GM23338 (cell line): Measurements from ENCODE around the gene MNDA. TPM values are rescaled to one million over a fixed set of nuclear protein-coding genes. Genes with fewer than 3 reads are reported as not detected.

Experiments
- ATAC-seq: fragments of 200-7000 bp; cut with Tn5 transposase; 3 replicates; pipeline ENCODE4 v1.9.1; 2020
- DNase-seq: peaks from one replicate; pipeline ENCODE4 v3.0.0-alpha.2; 2015; ENCODE audit warnings: low spot score
- H2AFZ ChIP-seq: fragments of 200-600 bp; sonication (generic); 2 replicates; pipeline ENCODE4 v1.8.0; 2016; ENCODE audit warnings: antibody characterized with exemption, mild to moderate bottlenecking, moderate library complexity
- H3F3A ChIP-seq: fragments of 200-600 bp; sonication (generic); replicated peaks from 2 replicates; pipeline ENCODE4 v1.8.0; 2017; ENCODE audit warnings: antibody characterized with exemption, mixed run types, low read depth
- H3K27ac ChIP-seq: fragments of 200-600 bp; sonication (generic); 2 replicates; pipeline ENCODE4 v1.6.1; 2016; ENCODE audit warnings: low read depth
- H3K27me3 ChIP-seq: fragments of 200-600 bp; sonication (generic); 2 replicates; pipeline ENCODE4 v1.8.0; 2016; ENCODE audit warnings: mild to moderate bottlenecking, mixed run types, moderate library complexity; ENCODE audit not compliant: insufficient read depth
- H3K36me3 ChIP-seq: fragments of 200-600 bp; sonication (generic); 2 replicates; pipeline ENCODE4 v1.8.0; 2016; ENCODE audit warnings: mild to moderate bottlenecking; ENCODE audit not compliant: insufficient read depth
- H3K4me1 ChIP-seq: fragments of 200-600 bp; sonication (generic); 2 replicates; pipeline ENCODE4 v1.8.0; 2016; ENCODE audit warnings: mild to moderate bottlenecking, moderate library complexity; ENCODE audit not compliant: insufficient read depth
- H3K4me2 ChIP-seq: fragments of 200-600 bp; sonication (generic); 2 replicates; pipeline ENCODE4 v1.7.1; 2017; ENCODE audit warnings: mixed run types
- H3K4me3 ChIP-seq: fragments of 200-600 bp; sonication (generic); 2 replicates; pipeline ENCODE4 v1.6.1; 2016; ENCODE audit warnings: mixed run types
- H3K79me2 ChIP-seq: fragments of 200-600 bp; sonication (generic); replicated peaks from 2 replicates; pipeline ENCODE4 v1.8.0; 2017; ENCODE audit warnings: mild to moderate bottlenecking; ENCODE audit not compliant: insufficient read depth
- H3K9me2 ChIP-seq: fragments of 200-600 bp; sonication (generic); 2 replicates; pipeline ENCODE4 v1.8.0; 2017; ENCODE audit not compliant: insufficient read depth
- H4K20me1 ChIP-seq: fragments of 200-600 bp; sonication (generic); replicated peaks from 2 replicates; pipeline ENCODE4 v1.8.0; 2017; ENCODE audit warnings: mild to moderate bottlenecking; ENCODE audit not compliant: insufficient read depth
- H3K27ac Mint-ChIP-seq: 2 replicates; pipeline ENCODE4 v1.8.0; 2020; ENCODE audit warnings: inconsistent platforms, mild to moderate bottlenecking, moderate library complexity, mixed read lengths
- H3K27me3 Mint-ChIP-seq: 3 replicates; pipeline ENCODE4 v1.8.0; 2022; ENCODE audit warnings: low read depth, mild to moderate bottlenecking, moderate library complexity, mixed read lengths, inconsistent platforms; ENCODE audit not compliant: insufficient read depth, poor library complexity
- H3K36me3 Mint-ChIP-seq: 3 replicates; pipeline ENCODE4 v1.8.0; 2021; ENCODE audit warnings: low read depth, mild to moderate bottlenecking, inconsistent platforms, moderate library complexity, mixed read lengths
- H3K4me1 Mint-ChIP-seq: 3 replicates; pipeline ENCODE4 v1.8.0; 2020; ENCODE audit warnings: mild to moderate bottlenecking, inconsistent platforms, mixed read lengths
- H3K4me3 Mint-ChIP-seq: 3 replicates; pipeline ENCODE4 v1.8.0; 2021; ENCODE audit warnings: moderate library complexity, mild to moderate bottlenecking, inconsistent platforms, mixed read lengths
- H3K9me3 Mint-ChIP-seq: 3 replicates; pipeline ENCODE4 v1.8.0; 2020; ENCODE audit warnings: moderate library complexity, mild to moderate bottlenecking, inconsistent platforms, mixed read lengths
- CREB1 ChIP-seq: fragments of 250-450 bp; sonication (Bioruptor Pico); IDR thresholded peaks from 2 replicates; pipeline ENCODE4 v1.5.0; 2020; ENCODE audit warnings: low read depth, mild to moderate bottlenecking, moderate library complexity
- EZH2 ChIP-seq: fragments of 200-600 bp; sonication (generic); IDR thresholded peaks from one replicate; pipeline ENCODE4 v1.8.0; 2017; ENCODE audit warnings: antibody characterized with exemption, mild to moderate bottlenecking, low read depth; ENCODE audit not compliant: unreplicated experiment
- EZH2phosphoT487 ChIP-seq: fragments of 200-600 bp; sonication (generic); IDR thresholded peaks from one replicate; pipeline ENCODE4 v1.8.1; 2018; ENCODE audit warnings: antibody characterized with exemption; ENCODE audit not compliant: unreplicated experiment
- JUNB ChIP-seq: IDR thresholded peaks from one replicate; pipeline ENCODE4 v1.6.1; 2016; ENCODE audit warnings: antibody characterized with exemption; ENCODE audit not compliant: unreplicated experiment
- NANOG ChIP-seq: IDR thresholded peaks from 2 replicates; pipeline ENCODE4 v1.6.1; 2016; ENCODE audit warnings: antibody characterized with exemption, borderline replicate concordance
- POLR2AphosphoS5 ChIP-seq: IDR thresholded peaks from 2 replicates; pipeline ENCODE4 v1.6.1; 2016; ENCODE audit warnings: antibody characterized with exemption, low read depth
- STAT1 ChIP-seq: IDR thresholded peaks from one replicate; pipeline ENCODE4 v1.6.1; 2016; ENCODE audit warnings: antibody characterized with exemption; ENCODE audit not compliant: unreplicated experiment
- ZNF114 ChIP-seq: fragments of 250-450 bp; sonication (Bioruptor Pico); IDR thresholded peaks from 2 replicates; pipeline ENCODE4 v1.5.0; 2020; ENCODE audit warnings: mild to moderate bottlenecking, moderate library complexity
- polyA plus RNA-seq: library from polyadenylated mRNA; unstranded; fragments of >200 nt; fragmentation: Nextera tagmentation; extraction: Ambion mirVana; gene quantifications from 2 replicates; pipeline ENCODE4 v1.2.1, GENCODE V29; 2016
- total RNA-seq: library from RNA; depleted of rRNA; stranded (reverse); fragments of >200 nt; shearing (Covaris generic); gene quantifications from 2 replicates; pipeline ENCODE4 v1.2.3, GENCODE V29; 2014
- TF ChIP-seq, protein P1 (sequence below): IDR thresholded peaks from 2 replicates; pipeline ENCODE4 v1.6.1; 2016; ENCODE audit warnings: antibody characterized with exemption
- TF ChIP-seq, protein P2 (sequence below): IDR thresholded peaks from one replicate; pipeline ENCODE4 v1.6.1; 2018; ENCODE audit warnings: antibody characterized with exemption; ENCODE audit not compliant: unreplicated experiment
- TF ChIP-seq, protein P3 (sequence below), 2 experiments: fragments of 200-600 bp in 1 of 2; sonication (generic) in 1 of 2; conservative IDR thresholded peaks; 2 replicates each; pipeline versions ENCODE4 v1.5.1 to v1.6.1; 2016 to 2017; ENCODE audit warnings: antibody characterized with exemption in 2 of 2, low read depth in 2 of 2, mild to moderate bottlenecking in 2 of 2, moderate library complexity in 1 of 2

The MNDA gene
- total and polyA plus RNA-seq, 2 experiments from 2014 or later = not detected

DNA sequence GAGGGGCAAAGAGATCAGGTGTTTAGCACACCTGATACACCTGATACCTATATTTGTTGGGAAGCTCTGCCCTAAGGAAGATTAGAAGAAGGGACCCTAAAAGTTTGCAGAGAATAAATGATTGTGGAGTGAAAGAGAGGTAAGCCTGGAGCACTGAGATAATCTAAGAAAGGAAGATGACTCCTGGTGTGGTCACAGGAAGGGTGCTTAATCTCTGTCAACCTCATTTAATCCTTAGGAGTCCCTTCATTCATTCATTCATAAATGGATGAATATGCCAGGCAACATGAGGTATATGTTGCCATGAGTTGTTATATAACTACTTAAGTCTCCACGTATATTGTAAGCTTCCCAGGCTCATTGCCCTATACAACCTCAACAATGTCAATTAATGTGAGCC lies 16.2 kb upstream of the MNDA start (continued):
- TF ChIP-seq, protein P1, sequence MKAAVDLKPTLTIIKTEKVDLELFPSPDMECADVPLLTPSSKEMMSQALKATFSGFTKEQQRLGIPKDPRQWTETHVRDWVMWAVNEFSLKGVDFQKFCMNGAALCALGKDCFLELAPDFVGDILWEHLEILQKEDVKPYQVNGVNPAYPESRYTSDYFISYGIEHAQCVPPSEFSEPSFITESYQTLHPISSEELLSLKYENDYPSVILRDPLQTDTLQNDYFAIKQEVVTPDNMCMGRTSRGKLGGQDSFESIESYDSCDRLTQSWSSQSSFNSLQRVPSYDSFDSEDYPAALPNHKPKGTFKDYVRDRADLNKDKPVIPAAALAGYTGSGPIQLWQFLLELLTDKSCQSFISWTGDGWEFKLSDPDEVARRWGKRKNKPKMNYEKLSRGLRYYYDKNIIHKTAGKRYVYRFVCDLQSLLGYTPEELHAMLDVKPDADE = no peak
- no peak for TF ChIP-seq JUNB
- TF ChIP-seq, protein P2, sequence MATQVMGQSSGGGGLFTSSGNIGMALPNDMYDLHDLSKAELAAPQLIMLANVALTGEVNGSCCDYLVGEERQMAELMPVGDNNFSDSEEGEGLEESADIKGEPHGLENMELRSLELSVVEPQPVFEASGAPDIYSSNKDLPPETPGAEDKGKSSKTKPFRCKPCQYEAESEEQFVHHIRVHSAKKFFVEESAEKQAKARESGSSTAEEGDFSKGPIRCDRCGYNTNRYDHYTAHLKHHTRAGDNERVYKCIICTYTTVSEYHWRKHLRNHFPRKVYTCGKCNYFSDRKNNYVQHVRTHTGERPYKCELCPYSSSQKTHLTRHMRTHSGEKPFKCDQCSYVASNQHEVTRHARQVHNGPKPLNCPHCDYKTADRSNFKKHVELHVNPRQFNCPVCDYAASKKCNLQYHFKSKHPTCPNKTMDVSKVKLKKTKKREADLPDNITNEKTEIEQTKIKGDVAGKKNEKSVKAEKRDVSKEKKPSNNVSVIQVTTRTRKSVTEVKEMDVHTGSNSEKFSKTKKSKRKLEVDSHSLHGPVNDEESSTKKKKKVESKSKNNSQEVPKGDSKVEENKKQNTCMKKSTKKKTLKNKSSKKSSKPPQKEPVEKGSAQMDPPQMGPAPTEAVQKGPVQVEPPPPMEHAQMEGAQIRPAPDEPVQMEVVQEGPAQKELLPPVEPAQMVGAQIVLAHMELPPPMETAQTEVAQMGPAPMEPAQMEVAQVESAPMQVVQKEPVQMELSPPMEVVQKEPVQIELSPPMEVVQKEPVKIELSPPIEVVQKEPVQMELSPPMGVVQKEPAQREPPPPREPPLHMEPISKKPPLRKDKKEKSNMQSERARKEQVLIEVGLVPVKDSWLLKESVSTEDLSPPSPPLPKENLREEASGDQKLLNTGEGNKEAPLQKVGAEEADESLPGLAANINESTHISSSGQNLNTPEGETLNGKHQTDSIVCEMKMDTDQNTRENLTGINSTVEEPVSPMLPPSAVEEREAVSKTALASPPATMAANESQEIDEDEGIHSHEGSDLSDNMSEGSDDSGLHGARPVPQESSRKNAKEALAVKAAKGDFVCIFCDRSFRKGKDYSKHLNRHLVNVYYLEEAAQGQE = no peak
- TF ChIP-seq, protein P3, sequence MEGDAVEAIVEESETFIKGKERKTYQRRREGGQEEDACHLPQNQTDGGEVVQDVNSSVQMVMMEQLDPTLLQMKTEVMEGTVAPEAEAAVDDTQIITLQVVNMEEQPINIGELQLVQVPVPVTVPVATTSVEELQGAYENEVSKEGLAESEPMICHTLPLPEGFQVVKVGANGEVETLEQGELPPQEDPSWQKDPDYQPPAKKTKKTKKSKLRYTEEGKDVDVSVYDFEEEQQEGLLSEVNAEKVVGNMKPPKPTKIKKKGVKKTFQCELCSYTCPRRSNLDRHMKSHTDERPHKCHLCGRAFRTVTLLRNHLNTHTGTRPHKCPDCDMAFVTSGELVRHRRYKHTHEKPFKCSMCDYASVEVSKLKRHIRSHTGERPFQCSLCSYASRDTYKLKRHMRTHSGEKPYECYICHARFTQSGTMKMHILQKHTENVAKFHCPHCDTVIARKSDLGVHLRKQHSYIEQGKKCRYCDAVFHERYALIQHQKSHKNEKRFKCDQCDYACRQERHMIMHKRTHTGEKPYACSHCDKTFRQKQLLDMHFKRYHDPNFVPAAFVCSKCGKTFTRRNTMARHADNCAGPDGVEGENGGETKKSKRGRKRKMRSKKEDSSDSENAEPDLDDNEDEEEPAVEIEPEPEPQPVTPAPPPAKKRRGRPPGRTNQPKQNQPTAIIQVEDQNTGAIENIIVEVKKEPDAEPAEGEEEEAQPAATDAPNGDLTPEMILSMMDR (conservative IDR thresholded peaks at IDR 0.05; ENCODE audit: low read depth in 2 of 2) = no peak

DNA sequence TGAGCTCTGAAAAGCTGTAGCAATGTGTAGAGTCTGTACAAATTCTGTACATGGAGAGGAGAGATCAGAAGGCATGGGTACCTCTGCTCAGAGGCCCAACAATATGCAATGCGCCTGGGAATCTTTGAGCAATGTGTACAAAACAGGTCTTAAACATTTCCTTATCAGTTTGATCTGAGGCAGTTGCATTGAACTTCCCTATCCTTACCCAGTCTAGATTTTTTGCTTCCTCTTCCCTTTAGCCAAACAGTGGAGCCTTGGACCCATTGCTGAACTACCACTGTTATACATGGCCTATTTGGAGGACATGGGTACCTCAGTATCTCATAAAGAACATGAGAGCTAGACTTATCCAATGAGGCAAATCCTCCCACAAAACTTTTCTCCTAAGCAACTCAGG lies 12.6 kb upstream of the MNDA start:
- Histone ChIP-seq H3K27me3 (no peaks in the 10 kb centered on the region), H3F3A (no peaks in the 10 kb centered on the region), H3K9me2 (0 out of 2 replicates have a peak, but pooled peaks cover 7% of the 10 kb centered on the region), H3K36me3 (no peaks in the 10 kb centered on the region), H3K79me2 (no peaks in the 10 kb centered on the region), H4K20me1 (no peaks in the 10 kb centered on the region), H3K4me3 (no peak overlapping the region), H3K27ac (no peak overlapping the region), H3K4me1 (no peaks in the 10 kb centered on the region), H2AFZ (no peak overlapping the region), H3K4me2 (no peak overlapping the region)
- Mint-ChIP-seq H3K27me3 (no peaks in the 10 kb centered on the region), H3K4me1 (no peaks in the 10 kb centered on the region), H3K9me3 (no peaks in the 10 kb centered on the region; the same call in 2 of the 3 replicates), H3K27ac (no peak overlapping the region), H3K4me3 (no peak overlapping the region), H3K36me3 (no peaks in the 10 kb centered on the region)
- DNase-seq (no peak), ATAC-seq (no peak)
- TF ChIP-seq, protein P1 = no peak
- TF ChIP-seq NANOG (no peak), EZH2 (no peak), POLR2AphosphoS5 (no peak), ZNF114 (no peak), STAT1 (no peak), EZH2phosphoT487 (no peak), JUNB (no peak), CREB1 (CRISPR knock-in tag) (no peak)
- TF ChIP-seq, protein P2 = no peak
